ENCODE measurements around the gene PTPRQ.

PTPRQ gene

GRCh38 chr12:80469681-80470080, 25.6 kb downstream of the PTPRQ start:
- no peak overlapping the region for H3K4me3 ChIP-seq (ENCODE audit: low read depth, low read length)

GRCh38 chr12:80470403-80470802, 26.4 kb downstream of the PTPRQ start:
- H3K4me3 ChIP-seq (ENCODE audit: low read depth, low read length), result no peak overlapping the region

- no peak overlapping the region for H3K4me3 ChIP-seq (ENCODE audit: low read depth, low read length)
Observed at GRCh38 chr12:80472236-80472635, 28.2 kb downstream of the PTPRQ start.

GRCh38 chr12:80472911-80473500, 29.0 kb downstream of the PTPRQ start:
- no peak overlapping the region for H3K4me3 ChIP-seq (ENCODE audit: low read depth, low read length)

GRCh38 chr12:80477521-80478145, 33.6 kb downstream of the PTPRQ start:
- peak overlapping the region; percentile 8 for H3K4me3 ChIP-seq (ENCODE audit: low read depth, low read length)

GRCh38 chr12:80484746-80485145, 40.7 kb downstream of the PTPRQ start:
- H3K4me3 ChIP-seq (ENCODE audit: low read depth, low read length), result no peak overlapping the region

- no peak overlapping the region for H3K4me3 ChIP-seq (ENCODE audit: low read depth, low read length)
Observed at GRCh38 chr12:80485222-80485987, 41.4 kb downstream of the PTPRQ start.

- no peak overlapping the region for H3K4me3 ChIP-seq (ENCODE audit: low read depth, low read length)
Observed at GRCh38 chr12:80490329-80490728, 46.3 kb downstream of the PTPRQ start.

GRCh38 chr12:80491166-80491565, 47.1 kb downstream of the PTPRQ start:
- H3K4me3 ChIP-seq (ENCODE audit: low read depth, low read length), result no peak overlapping the region

GRCh38 chr12:80493466-80493865, 49.4 kb downstream of the PTPRQ start:
- H3K4me3 ChIP-seq (ENCODE audit: low read depth, low read length), result no peak overlapping the region

GRCh38 chr12:80494836-80495235, 50.8 kb downstream of the PTPRQ start:
- H3K4me3 ChIP-seq (ENCODE audit: low read depth, low read length), result no peak overlapping the region

- H3K4me3 ChIP-seq (ENCODE audit: low read depth, low read length), result no peak overlapping the region
Observed at GRCh38 chr12:80498059-80498728, 54.2 kb downstream of the PTPRQ start.

- H3K4me3 ChIP-seq (ENCODE audit: low read depth, low read length), result no peak overlapping the region
Observed at GRCh38 chr12:80504389-80505163, 60.5 kb downstream of the PTPRQ start.

GRCh38 chr12:80509781-80510556, 65.9 kb downstream of the PTPRQ start:
- no peak overlapping the region for H3K4me3 ChIP-seq (ENCODE audit: low read depth, low read length)

- H3K4me3 ChIP-seq (ENCODE audit: low read depth, low read length), result no peak overlapping the region
Observed at GRCh38 chr12:80512781-80513180, 68.7 kb downstream of the PTPRQ start.

- no peak overlapping the region for H3K4me3 ChIP-seq (ENCODE audit: low read depth, low read length)
Observed at GRCh38 chr12:80513211-80513610, 69.2 kb downstream of the PTPRQ start.

- H3K4me3 ChIP-seq (ENCODE audit: low read depth, low read length), result no peak overlapping the region
Observed at GRCh38 chr12:80517655-80518054, 73.6 kb downstream of the PTPRQ start.

- no peak overlapping the region for H3K4me3 ChIP-seq (ENCODE audit: low read depth, low read length)
Observed at GRCh38 chr12:80531646-80532045, 87.6 kb downstream of the PTPRQ start.

- no peak overlapping the region for H3K4me3 ChIP-seq (ENCODE audit: low read depth, low read length)
Observed at GRCh38 chr12:80539029-80539428, 95.0 kb downstream of the PTPRQ start.

- no peak overlapping the region for H3K4me3 ChIP-seq (ENCODE audit: low read depth, low read length)
Observed at GRCh38 chr12:80549298-80549697, 105.3 kb downstream of the PTPRQ start.
